GM12864 (cell line): ENCODE data around the gene KLHL21.
A peak's percentile ranks its signal among the peaks of the same experiment; 100 is the strongest.
"Not testable (repeated sequence)": the region's sequence is repeated elsewhere in the genome, so short reads cannot be mapped to it uniquely, and the experiment has no call there.

Experiments used
- DNase-seq: peaks from one replicate; pipeline ENCODE4 v3.0.0-alpha.2; 2011; ENCODE audit warnings: low read depth
- H3K4me3 ChIP-seq: 2 replicates; pipeline ENCODE4 v1.5.1; 2011; ENCODE audit warnings: mild to moderate bottlenecking, low read depth, low read length, control low read depth
- CTCF ChIP-seq: IDR thresholded peaks from 2 replicates; pipeline ENCODE4 v1.5.1; 2011; ENCODE audit warnings: low read depth, mild to moderate bottlenecking, moderate library complexity, low read length, control low read depth, inconsistent platforms; ENCODE audit errors: missing control alignments

The KLHL21 gene

DNA sequence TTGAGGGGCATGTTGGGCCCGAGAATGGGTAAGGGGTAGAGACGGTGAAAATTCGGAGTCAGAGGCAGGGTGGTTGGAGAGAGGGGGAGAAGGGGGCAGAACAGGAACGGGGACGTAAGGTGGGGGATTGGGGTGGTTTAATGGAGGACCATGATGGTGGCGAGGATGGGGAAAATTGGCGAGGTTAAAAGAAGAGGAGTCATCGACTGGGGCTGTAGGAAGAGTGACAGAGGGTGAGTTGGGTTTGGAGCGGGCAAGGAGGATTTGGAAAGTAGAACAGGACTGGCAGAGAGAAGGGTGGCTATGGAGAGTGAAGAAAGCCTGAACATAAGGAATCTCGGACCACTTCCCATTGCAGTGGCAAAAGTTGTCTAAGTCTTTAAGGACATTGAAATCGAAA is 33.6 kb downstream of the KLHL21 start:
- no peak for DNase-seq
- no peak overlapping the region for H3K4me3 ChIP-seq
- TF ChIP-seq CTCF, result no peak

- DNase-seq, result no peak
- no peak for TF ChIP-seq CTCF
- H3K4me3 ChIP-seq, result no peak overlapping the region
Observed at GRCh38 chr1:6560267-6560666, 42.4 kb downstream of the KLHL21 start.

- not testable (repeated sequence) for DNase-seq, H3K4me3 ChIP-seq
Observed at GRCh38 chr1:6559161-6559560, 43.5 kb downstream of the KLHL21 start.

GRCh38 chr1:6557597-6557996 is 45.1 kb downstream of the KLHL21 start:
- no peak overlapping the region for H3K4me3 ChIP-seq
- no peak for TF ChIP-seq CTCF
- no peak for DNase-seq

- no peak for DNase-seq
- no peak for TF ChIP-seq CTCF
- peak within 1 kb of the TSS; percentile 96 for H3K4me3 ChIP-seq
Observed at GRCh38 chr1:6554907-6555778, 47.5 kb downstream of the KLHL21 start, which contains the start of gene TAS1R1. Gene TAS1R1 (plus strand): TSS chr1:6555307. CDS start chr1:6555374, 67 bp downstream.

GRCh38 chr1:6554031-6554906 is 48.4 kb downstream of the KLHL21 start, which contains the start of gene NOL9:
Gene NOL9 (minus strand): TSS chr1:6554513. CDS start chr1:6554502, 11 bp downstream.
- DNase-seq, result peak; percentile 78
- peak; percentile 94 for TF ChIP-seq CTCF
- peak within 1 kb of the TSS; percentile 96 for H3K4me3 ChIP-seq

GRCh38 chr1:6547301-6547700 is 55.4 kb downstream of the KLHL21 start:
- no peak for DNase-seq
- no peak overlapping the region for H3K4me3 ChIP-seq
- no peak for TF ChIP-seq CTCF
